HG03064 (cell line): ENCODE measurements around the gene RDH16.

ENCODE experiments used
- ATAC-seq: cut with Tn5 transposase; IDR thresholded peaks from one replicate; pipeline ENCODE4 v1.9.1; 2021; ENCODE audit warnings: low read depth; ENCODE audit not compliant: unreplicated experiment

Gene RDH16, protein sequence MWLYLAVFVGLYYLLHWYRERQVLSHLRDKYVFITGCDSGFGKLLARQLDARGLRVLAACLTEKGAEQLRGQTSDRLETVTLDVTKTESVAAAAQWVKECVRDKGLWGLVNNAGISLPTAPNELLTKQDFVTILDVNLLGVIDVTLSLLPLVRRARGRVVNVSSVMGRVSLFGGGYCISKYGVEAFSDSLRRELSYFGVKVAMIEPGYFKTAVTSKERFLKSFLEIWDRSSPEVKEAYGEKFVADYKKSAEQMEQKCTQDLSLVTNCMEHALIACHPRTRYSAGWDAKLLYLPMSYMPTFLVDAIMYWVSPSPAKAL

DNA sequence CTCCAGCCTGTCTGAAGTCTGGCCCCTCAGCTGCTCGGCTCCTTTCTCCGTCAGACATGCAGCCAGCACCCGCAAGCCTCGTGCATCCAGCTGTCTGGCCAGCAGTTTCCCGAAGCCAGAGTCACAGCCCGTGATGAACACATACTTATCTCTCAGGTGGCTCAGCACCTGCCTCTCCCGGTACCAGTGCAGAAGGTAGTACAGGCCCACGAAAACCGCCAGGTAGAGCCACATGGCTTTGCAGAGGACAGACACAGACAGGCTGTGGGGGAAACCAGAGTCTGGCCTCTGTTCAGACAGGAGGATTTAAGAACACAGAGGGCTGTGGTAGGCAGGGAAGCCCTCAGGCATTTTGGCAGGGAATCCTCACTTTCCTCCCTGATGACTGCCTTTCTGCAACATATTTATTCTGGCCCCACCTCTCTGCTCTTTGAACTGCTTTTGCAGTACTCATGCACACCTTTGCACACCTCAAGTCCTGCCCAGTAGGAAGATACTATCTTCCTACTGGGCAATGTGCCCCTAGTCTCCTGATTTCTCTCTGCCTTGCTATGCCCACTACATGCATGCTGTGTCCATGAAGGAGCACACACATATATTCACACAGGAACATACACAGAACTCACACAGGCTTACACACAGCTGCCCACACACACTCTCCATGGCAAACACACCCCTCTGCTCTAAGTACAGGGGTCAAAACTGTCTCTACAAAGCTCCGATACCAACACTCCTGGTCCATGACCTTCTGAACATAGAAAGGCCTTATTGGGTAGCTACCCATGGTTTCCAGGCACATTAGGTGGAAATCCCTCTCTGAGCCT, at the start of gene RDH16:
TSS of gene RDH16 (minus strand) at position 380 of the 824 bp plus-strand sequence. CDS start at position 234, 146 bp downstream.
- ATAC-seq = no peak

DNA sequence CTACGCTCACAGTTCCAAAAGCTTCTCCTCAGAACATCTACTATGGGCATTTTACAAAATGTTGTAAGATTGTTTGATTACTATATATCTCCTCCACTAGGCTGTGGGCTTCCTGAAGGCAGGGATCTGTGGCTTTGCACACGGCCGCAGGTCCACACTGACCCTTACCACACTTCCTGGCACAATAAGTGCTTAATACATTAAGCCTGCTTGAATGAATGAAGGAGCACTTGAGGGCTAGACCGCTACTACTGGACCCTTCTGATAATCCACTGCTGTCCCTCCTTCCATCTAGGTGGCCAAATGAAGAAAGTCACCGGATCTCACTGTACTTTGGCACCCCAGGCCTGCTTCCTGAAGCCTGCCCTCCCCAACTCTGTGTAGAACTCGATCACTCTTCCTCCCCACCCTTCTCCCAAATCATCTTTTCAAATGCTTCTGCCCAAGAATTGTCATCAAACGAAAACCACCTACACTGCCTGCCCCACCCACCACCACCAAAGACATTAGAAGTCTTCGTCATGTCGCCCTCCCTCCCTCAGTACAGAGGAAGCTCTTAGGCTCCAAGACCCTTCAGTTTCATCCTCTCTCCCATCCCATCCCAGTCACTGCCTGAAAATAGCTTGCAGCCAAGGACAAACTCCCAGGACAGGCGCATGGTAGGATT, 49.5 kb upstream of the RDH16 start:
- peak; percentile 2 for ATAC-seq

DNA sequence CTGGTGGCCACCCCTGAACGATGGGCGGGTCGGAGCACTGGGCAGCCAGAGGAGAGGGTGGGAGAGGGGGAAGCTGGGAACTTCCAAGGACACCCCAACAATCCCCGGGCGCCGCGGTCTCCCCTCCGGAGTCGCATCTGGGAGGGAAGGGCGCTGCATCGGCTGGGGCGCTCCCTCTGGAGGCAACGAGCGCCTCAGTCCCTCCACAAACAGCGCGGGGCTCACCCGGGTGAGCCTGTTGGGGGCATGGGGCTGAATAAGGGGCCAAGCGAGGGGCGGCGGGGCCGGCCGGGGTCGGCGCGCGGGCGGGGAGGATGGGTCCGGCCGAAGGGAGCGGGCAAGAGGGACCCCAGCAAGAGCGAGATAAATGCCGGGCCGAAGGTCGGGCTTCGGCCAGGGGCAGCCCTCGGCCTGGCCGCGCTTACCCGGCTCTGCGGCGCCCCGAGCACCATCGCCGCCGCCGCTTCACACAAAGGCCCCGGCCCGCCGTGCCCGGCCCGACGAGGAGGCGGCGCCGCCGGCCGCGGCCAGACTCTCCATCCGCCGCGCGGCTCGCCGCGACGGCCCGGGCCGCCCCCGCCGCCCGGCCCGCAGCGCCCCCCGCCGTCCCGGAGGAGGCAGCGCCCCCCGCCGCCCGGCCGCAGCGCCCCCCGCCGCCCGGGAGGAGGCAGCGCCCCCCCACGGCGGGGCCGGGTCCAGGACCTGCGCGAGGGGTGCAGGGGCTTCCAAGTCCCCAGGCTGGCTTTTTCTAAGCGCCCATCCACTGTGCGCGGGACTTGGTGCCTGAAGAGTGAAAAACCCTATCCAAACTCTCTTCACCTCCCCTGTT, 48.8 kb upstream of the RDH16 start, which contains the start of gene ZBTB39:
TSS of gene ZBTB39 (minus strand) at position 567 of the 829 bp plus-strand sequence. CDS start 1,629 bp downstream, outside the sequence.
- ATAC-seq = peak; percentile 49

DNA sequence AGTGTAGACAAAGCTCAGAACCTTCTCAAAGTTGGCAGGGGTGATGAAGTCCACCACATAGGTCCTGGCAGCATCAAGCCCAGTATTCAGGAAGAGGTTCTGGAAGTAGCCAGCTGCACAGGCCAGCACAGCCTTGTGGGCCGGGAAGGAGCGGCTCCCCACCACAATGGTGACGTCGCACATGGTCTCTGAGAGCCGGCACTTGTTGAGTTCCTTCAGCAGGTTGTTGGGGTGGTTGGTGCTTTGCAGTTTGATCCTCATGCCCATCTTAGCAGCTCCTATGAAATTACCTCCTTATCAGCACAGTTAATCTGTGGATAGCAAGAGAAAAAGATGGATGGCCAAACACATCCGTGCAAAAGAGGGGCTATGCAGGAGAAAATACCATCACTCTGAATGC, 47.2 kb upstream of the RDH16 start:
- ATAC-seq = no peak

DNA sequence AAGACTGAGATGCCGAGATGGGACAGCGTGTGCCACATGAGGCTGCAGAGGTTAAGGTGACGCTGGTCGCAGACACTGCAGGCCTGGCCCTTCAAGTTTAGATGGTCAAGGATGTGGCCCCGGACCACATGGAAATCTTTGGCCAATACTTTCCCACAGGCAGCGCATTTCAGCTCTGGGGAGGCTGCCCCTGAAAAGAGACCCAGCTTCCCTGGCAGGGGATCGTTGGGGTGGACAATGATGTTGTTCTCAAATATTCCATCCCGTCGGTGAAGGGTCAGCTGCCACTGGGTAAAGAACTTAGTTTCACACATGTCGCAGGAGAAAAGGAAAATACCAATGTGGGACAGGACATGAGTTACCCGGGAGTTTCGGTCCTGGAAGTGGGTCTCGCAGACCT, 46.0 kb upstream of the RDH16 start:
- no peak for ATAC-seq

DNA sequence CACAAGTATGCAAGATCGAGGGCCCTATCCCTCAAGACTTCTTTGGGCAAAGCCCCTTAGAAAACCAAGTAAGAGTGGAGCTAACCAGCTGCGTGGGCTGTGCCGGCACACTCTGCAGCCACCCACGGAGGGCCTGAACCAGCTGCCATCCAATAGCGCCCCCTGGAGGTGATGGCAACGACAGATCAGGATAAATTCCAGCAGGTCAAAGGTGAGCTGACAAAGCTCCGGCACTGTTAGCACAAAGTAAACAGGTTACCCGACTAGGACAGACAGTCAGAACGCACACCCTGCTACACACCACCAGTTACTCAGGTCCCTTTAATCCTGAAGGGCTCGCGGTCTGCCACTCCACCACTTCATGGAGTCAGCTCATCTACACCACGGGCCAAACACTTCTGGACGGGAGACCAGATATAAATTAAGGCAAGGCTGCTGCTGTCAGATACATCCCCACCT, 44.1 kb upstream of the RDH16 start:
- ATAC-seq = no peak

DNA sequence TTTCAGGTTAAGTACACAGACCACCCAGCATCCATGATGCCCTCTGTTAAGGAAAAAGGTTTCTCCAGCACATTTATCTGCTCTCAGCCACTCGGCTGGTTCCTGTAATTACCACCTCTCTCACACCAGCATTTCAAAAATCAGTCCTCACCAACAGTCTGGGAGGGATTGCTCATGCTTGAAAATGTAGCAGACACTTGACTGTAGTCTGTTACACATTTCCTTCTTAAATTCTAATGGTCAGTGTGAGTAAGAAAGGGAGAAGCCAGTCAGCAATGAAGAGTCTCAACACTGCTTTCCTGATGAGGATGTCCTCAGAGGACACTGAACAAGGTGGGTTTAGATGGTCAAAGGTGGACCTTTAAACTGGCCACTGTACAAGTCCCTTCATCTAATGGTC, 43.0 kb upstream of the RDH16 start:
- ATAC-seq = no peak

DNA sequence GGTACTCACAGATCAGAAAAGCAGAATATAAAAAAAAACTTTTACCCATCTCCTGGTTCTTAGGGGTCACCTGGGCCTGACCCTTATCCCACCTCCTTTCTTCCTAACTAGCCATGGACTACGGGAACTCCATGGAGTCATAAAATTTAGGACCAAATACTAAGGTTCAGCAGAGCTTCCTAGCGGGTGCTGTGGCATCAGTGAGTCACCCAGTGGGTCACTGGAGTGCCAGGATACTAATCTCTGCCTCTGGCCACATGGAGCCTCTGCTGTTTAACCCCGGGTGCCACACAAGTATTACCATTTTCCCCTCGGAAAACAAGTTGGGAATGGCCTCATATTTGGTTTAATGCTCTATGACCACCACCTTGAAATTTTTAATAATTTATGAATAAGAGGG, 42.0 kb upstream of the RDH16 start:
- ATAC-seq = no peak

DNA sequence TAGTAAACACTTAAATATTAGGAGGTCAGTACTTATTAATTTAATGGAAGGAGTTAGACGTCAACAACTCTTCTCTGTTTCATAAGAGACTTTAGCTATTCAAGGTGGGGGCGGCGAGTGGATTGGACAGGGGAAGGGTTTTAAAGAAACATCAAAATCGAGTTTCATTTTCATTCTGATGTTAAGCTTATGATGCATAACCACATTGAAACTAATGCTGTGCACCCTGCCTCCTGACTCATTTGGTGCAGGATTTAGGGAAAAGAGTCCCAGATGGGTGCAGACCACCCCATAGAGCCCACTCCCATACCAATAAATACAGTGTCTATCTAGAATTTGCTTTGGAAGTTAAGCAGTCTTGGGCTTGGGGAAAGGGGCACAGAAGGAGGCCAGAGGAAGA, 41.6 kb upstream of the RDH16 start:
- ATAC-seq = peak; percentile 78

DNA sequence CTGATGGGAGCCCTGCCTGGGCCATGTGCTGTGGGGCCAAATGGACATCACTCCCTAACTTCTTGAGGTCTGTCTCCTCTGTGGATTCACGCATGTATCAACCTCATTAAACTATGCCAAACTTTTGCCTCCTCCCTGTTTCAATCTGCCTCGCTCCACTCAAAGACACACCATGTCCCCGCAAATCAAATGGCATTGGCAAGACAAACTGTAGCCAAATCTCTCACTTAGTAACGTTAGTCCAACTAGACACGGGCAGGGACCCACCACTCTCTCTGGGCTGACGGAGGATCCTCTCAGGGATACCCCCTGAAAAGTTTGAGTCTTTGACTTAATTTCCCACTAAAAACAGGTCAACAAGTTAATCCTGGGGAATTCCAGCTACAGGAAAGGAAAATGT, 40.9 kb upstream of the RDH16 start:
- no peak for ATAC-seq

DNA sequence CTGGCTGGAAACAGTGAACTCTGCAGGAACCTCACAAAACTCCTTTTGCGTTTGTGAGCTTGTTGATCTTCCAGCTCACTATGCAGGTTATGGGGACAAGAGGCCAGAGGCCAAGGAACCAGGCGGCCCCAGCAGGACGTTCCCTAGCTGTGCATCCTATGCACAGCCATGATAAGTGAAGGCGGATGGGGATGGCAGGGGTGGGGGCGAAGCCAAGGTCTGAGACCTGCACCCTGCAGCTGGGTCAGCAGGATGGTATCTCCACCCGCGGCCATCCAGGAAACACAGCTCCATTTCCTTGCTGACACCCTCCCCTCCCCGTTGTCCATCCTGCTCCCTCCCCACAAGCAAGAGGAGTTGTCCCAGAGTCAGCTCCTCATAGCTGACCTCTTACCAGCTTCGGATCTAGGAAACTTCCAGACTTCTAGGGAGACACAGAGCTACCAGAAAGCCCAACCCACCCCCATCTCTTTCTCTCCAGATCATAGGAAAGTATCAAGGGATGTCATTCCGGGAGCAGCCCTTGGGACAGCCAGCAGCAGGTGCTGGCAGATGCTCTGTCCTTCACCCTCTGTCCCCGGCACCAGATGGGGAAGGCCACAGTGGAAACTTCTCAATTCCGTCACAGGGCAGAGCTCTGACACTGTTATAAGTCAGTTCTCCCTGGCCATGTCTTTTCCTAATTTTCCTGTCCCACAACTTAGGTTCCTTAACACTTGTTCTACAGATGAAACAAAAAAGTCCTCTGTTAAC, 39.6 kb upstream of the RDH16 start:
- ATAC-seq = no peak

DNA sequence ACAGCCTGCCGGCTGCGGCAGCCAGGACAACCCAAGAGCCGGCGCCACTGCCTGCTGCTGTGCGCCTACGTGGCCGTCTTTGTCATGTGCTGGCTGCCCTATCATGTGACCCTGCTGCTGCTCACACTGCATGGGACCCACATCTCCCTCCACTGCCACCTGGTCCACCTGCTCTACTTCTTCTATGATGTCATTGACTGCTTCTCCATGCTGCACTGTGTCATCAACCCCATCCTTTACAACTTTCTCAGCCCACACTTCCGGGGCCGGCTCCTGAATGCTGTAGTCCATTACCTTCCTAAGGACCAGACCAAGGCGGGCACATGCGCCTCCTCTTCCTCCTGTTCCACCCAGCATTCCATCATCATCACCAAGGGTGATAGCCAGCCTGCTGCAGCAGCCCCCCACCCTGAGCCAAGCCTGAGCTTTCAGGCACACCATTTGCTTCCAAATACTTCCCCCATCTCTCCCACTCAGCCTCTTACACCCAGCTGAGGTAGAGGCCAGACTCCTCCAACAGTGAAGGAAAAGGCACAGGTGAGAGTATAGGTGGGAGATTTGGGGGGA, 38.6 kb upstream of the RDH16 start:
- no peak for ATAC-seq

DNA sequence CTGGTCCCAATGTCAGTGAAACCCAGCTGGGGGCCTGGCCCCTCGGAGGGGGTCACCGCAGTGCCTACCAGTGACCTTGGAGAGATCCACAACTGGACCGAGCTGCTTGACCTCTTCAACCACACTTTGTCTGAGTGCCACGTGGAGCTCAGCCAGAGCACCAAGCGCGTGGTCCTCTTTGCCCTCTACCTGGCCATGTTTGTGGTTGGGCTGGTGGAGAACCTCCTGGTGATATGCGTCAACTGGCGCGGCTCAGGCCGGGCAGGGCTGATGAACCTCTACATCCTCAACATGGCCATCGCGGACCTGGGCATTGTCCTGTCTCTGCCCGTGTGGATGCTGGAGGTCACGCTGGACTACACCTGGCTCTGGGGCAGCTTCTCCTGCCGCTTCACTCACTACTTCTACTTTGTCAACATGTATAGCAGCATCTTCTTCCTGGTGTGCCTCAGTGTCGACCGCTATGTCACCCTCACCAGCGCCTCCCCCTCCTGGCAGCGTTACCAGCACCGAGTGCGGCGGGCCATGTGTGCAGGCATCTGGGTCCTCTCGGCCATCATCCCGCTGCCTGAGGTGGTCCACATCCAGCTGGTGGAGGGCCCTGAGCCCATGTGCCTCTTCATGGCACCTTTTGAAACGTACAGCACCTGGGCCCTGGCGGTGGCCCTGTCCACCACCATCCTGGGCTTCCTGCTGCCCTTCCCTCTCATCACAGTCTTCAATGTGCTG, 38.0 kb upstream of the RDH16 start:
- ATAC-seq = no peak

DNA sequence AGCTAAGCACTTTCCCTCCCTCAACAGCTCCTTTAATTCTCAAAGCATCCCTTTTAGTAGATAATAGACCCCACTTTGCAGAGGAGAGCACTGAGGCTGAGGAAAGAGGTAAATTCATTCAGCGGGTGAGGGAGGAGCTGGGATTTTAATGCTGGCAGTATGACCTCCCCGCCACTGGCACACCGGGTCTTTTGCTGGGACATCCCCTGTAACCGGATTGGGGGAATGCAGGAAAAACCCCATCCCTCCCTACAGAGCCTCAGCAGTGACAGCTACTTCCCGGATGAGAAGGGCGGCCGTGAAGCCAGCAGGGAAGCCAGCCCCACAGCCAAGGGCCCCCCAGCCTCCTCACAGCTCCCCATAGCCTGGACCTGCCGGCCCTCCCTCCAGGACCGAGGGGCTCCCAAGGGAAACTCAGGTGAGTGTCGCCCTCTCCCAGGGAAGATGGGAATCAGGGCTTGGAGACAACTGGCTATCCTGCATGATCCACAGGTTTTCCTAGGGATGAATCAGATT, 36.9 kb upstream of the RDH16 start:
- no peak for ATAC-seq

DNA sequence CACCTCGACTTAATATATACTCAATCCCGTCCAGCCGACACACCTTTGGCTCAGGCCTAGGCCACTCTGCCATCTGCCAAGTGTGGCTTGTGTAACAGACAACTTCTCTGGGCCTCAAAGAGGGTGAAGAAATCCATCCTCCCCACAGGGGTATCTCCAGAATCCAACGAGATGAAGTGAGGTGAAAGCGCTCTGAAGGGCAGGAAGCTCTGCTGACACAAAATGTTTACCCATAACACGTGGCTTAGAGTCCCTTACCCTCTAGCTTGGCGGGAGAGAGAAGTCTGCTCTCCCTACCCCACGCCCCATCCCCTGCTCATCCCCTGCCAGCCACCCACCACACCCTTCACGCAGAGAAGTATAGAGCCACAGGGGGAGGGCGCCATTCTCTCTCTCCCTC, 35.9 kb upstream of the RDH16 start:
- ATAC-seq = no peak

DNA sequence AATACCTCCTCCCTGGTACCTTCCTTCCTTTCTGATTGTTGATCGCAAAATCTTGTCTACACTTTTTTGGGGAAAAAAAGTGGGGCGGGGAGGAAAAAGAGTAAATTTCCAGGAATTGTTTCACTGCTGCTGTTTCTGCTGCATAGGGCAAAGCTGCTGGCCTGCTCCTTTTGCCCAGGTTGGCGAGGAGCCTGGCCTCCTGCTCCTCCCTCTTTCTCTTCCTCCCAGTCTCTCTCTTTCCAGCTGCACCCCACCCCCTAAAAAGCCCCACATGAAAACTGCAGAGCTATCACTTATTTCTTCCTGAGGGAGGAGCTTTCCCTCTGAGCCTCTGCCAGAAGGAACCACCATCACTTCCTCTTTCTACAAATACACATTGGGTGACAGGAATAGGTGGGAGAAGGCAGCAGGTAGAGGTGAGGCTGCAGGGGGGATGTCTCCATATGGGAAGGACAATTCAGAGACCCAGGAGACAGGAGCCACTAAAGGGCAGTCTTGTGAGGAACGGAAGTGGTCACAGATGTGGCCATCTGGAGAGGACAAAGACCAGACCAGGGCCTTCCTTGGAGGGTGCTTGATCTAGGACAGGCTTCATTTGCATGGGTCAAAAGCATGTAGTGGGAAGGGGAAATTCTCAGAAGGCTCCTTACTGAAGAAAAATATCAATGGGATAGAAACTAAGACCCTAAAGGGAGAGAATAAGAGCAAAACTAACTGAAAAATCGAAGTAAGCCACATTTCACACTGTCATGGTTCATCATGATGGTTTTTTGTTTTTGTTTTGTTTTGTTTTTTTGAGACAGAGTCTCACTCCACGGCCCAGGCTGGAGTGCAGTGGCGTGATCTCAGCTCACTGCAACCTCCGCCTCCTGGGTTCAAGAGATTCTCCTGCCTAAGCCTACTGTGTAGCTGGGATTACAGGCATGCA, 34.2 kb upstream of the RDH16 start:
- no peak for ATAC-seq

DNA sequence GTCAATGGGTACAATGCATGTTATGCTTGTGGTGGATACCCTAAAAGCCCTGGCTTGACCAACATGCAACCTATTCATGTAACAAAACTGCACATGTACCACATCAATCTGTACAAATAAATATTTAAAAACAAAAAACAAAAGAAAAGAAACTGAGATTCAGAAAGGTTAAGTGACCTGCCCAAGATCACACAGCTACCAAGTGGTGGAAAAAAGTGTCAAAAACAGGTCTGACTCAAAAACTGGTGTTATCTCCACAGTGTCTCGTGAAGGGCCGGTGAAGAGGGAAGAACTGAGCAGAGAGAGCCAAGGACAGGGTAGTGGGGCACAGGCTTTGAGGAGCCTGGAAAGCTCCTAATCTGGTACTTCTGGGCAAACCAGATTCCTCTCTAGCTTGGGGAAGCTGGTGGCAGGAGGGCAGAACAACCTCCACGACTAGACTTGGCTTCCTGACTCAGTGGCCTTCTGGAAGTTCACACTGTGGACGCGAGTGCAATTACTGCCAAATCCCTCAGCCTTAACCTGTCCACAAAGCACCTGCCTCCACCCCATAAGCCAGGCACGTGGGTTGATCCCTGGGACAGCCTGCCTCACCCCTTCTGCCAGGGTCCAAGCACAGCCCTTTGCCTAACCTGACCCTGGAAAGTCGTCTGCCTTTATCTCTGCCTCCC, 33.4 kb upstream of the RDH16 start:
- no peak for ATAC-seq
